HG02571 (cell line): ENCODE results near the gene TLCD2.
"Not testable (repeated sequence)": the region's sequence is repeated elsewhere in the genome, so short reads cannot be mapped to it uniquely, and the experiment has no call there.

Experiments used
- ATAC-seq: cut with Tn5 transposase; IDR thresholded peaks from one replicate; pipeline ENCODE4 v1.9.1; 2021; ENCODE audit warnings: mild to moderate bottlenecking, moderate library complexity; ENCODE audit not compliant: unreplicated experiment

The TLCD2 gene

DNA sequence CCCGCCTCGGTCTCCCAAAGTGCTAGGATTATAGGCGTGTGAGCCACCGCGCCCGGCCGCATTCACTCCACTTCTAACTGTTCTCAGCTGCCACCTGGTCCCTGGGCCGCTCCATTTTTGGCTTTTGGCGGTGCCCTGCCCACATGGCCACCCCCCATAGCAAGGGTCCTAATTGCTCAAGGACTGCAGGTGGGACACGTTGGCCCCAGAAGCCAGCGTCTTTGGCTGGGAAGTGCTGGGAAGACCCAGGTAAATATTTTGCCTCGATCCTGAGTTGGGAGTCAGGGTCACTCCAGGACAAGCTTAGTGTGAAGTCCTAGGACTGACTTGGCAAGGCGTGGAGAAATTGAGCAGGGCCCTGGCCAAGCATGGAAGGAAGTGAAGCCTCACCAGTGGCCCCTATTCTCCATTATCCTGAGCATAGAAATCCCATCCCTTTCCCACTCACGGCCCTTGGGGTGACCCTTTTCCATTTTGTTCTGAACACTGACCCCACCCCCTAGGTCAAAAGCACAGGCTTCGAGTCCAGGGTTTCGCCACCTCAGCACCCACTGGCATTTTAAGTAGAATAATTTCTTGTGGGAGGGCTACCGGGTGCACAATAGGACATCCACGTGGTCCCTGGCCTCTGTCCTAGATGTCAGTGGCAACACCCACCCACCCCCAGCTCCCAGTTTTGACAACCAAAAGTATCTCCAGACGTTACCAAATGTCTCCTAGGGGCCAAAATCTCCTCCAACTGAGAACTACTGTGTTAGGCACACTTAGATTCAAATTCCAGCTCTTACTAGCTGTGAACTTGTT is 8.4 kb upstream of the TLCD2 start:
- no peak for ATAC-seq

DNA sequence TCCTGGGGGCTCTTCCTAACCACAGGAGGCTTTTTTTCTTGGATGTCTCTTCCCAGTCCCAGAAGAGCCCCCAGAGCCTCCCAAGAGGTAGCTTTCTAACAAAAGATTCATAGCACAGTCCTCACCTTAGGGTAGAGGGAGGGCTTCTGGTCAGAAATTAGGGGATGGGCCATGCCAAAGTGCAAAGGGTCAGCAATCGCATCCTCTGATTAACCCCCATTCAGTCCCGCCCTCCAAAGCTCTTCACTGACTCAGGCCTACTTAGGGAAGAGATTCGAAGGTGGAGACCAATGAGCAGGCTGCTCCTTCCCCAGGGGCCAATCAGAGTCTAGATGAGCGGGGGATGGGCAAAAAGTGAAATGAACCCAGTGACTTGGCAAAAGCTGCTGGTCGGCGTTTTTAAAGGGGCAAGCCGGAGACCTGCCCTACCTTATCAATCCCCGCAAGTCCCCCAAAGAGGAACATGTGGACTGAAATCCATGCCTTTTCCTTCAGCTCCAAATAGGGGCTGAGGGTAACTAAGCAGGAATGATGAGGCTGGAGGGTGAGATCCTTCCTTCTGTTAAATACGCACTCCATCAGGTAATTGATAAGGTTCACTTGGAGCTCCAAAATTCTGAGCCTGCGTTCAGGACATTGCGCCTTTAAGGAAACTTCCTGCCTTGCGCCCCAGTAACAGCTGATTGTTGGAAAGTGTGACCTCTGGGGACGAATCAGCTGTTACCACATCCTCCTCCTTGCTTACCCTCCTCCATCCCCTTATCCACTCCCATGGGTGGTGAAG is 6.9 kb upstream of the TLCD2 start:
- peak; percentile 40 for ATAC-seq

DNA sequence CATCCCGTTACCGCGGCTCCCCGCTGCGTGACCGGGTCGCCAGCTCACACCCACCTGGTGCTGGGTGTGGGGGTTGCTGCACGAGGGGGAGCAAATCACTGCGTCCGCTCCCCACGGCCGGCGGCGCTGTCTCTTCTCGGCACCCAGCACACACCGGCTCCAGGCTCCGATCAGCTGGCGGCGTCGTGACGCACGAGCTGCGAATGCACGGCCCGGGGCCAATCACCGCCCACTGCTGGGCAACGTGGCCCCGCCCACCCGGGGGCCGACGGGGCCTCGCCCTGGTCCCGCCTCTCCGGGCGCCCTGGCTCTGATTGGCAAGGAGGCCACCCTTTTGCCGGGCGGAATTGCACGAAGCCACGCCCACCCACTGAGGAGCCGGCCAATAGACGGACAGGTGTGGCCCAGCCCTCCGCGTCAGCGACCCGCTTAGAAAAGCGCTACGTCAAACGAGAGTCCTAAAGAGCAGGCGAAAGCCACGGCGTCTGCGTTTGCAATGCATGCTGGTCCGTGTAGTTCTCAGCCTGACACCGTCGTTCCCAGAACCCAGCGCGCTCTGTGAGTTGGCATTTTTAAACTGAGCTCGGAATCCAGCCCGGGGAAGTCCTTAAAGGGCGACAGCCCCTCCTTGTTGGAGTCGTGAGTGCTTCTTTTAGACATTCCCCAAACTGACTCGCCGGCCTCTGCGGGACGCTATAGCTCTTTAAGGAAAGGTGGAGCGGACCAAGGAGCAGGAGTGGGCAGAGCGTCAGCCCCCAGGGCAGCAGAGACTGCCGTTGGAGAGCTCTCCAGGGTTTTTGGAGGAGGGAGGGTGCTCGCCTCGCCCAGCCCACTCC is 6.1 kb upstream of the TLCD2 start:
- ATAC-seq: peak; percentile 77

DNA sequence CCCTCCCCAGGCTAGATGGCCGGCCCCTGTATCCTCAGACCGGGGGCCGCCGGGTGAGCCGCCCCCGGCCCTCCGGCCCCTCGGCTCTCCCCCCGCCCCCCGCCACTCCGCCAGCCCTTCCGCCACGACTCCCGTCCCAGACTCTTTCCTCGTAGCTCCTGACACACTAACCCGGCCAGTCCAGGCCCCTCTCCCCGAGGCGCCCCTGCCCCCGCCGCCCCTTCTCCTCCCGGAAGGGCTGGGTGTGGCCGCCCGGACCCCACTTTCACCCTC is 5.6 kb upstream of the TLCD2 start:
- no peak for ATAC-seq

DNA sequence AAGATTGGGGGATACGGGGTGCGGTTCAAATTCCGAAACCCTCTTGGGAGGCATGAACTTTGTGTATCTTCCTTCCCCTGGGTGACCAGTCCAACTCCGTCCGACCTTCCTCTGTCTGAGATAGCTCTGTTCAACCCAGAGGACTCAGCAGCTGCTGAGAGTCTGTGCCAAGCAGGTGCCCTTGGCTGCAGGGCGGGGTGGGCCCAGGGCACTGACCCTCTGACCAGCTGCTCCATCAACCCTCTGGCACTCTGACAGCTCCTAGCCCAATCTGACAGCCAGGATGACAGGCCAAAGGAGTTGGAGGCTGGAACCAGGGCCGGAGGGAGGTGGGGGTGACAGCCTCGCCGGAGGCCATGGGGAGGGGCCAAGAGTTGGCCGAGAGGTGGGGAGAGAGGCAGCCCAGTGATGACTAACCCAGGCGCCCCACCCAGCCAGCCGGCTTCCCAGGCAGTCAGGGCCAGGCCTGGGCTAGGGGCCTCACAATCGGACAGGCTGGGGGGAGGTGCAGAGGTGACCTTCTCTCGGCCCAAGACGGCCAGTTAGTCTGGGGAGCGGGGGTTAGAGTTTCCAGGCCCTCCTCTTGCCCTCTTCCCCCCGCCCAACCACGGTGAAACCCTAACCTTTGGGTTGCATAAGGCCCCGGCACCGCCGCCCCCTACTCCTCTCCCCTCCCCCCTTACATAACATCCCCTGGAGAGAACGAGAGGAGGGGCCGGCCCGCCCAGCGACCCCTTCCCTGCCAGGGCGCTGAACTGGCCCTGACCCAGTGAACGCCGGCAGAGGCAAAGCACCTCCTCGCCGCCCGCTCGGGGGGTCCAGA is 5.0 kb upstream of the TLCD2 start:
- no peak for ATAC-seq

DNA sequence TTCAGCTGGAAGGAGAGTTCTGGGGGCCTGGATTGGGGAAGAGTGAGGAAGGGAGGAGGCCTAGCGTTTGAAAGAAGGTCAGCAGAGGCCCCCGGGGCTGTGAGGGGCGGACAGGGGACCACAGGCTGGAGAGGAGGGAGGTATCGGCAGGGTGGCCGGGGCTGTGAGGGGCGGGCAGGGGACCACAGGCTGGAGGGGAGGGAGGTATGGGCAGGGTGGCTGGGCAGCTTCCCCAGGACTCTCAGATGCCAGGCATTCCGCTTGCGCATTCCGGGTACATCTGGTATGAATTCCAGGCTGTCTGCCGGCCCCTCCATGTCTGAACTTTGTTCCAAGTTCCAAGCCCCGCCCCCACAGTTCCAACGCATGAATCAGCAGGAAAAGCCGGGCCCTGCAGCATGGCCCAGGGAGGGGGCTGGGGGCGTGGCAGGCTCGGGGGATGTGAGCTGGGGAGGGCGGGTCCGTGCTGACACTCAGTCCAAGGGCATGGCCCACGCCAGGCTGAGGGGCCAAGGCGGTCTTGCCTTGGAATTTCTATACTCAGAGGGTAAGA is 4.3 kb upstream of the TLCD2 start:
- ATAC-seq: no peak

DNA sequence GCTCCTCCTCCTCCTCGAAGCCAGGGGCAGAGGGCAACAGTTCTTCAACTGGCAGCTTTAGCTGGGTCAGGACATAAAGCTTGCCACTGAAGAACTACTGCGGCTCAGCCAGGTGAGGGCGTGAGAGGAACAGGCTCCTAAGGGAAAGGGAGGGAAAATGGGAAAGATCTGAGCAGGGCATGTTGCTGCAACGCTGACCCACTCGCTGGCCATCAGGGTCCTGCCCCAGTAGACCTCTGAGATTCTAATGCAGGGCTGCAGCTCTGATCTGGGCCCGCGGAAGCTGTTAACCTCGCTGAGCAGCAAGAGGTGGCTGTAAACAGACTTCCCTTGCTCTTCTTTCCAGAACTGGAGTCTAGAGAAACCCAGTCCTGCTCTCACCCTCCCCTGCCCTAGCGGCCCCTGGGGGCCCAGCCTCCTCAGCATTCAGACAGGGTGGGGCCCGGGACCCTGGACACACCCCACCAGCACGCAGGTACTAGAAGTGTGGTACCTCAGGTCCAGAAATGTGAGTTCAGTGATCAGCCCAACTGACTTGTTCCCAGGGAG is 3.8 kb upstream of the TLCD2 start:
- no peak for ATAC-seq

DNA sequence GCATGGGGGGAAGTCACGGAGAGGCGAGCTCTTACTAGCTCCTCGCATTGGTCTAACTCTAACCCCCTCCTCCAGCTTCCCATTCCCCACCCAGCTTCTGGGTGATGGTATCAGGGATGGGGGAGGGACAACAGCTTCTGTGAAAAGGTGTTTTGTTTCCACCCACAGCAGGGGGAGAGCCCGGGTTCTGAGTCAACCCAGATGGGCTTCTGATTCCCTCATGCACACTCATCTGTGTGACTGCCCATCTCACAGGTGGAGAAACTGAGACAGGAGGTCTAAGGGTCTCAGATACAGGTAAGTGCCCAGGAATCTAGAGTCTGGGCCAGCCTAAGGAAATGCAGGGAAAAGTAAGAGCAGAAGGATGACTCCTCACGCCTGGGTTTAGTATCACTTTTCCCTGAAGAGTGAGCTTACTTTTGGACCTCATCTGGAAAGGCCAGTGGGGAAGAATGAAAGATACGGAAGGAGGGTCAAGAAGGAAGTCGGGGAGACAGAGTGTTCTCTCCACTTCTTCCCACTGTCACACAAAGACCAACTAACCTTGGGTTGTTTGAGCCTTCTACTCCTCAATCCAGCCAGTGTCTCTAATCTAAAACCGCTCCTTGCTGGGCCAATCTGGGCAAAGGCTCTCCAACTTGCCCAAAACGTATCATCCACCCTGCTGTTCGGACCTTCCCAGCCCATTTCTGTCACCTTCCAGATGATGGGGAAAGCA is 3.1 kb upstream of the TLCD2 start:
- ATAC-seq: no peak

DNA sequence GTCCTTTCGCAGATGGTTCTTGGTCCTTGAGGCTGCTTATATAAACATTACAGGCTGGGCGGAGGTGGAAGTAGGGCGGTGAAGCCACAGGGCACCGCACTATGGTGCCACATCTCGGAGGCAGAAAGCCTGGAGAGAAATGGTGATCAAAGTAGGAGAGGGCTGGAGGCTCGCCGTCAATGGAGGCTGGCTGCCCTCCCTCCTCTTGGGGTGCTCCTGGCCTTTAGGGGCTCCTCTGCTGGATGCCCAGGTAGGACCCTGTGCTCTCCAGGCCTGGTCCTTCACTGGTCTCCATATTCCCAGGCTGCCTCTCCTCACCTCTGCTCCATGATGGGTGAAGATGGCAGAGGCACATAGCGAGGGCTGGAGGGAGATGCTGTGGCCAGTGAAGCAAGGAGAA is 2.1 kb upstream of the TLCD2 start:
- ATAC-seq: no peak

DNA sequence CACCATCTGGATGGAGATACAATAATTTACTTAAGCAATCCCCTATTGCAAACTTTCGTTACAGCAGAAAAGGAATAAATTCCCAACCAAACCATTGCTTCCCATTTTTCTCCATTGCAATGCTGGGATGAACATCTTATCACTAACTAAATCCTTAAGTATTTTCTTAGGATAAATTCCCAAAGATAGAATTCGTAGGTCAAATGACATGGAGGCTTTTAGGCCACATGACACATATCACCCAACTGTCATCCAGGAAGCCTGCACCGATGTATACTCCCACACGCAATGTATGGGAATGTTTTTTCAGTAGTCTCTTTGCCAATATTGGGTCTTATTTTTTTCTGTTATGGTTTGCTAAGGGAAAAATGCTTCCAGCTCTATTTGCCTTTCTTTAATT is 1.6 kb upstream of the TLCD2 start:
- no peak for ATAC-seq

DNA sequence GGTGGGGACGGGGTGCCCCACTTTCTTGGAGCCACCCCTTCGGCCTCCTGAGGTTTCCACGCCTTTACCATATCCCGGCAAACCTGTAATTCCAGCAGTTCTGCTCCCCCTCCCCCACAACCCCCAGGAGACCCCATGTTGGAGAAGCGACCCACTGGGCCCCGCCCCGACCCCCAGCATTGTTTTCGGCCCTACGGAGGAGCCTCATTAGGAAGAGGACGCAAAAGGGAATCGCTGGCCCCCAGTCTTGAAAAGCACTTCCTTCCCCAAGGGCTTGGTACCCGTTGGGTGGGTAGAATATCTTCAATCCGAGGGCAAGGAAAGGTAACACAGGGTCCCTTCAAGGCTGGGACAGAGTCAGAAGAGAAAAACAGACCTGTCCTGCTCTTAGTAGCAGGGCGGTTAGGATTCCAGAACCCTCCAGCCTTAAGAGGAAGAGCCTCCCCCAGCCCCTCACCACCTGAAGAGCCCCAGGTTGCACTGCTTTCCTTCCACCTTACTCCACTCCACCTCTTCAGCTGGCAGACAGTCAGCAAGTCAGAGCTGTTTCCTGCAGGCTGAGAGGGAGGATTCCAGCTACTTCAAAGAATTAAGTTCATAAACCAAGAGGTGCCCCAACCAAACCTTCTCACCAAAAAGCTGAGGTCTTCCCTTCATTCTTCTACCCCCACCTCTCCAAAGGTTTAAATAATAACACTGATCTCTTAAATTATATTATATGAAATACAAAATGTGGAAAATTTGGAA is 803 bp upstream of the TLCD2 start:
- ATAC-seq: no peak

DNA sequence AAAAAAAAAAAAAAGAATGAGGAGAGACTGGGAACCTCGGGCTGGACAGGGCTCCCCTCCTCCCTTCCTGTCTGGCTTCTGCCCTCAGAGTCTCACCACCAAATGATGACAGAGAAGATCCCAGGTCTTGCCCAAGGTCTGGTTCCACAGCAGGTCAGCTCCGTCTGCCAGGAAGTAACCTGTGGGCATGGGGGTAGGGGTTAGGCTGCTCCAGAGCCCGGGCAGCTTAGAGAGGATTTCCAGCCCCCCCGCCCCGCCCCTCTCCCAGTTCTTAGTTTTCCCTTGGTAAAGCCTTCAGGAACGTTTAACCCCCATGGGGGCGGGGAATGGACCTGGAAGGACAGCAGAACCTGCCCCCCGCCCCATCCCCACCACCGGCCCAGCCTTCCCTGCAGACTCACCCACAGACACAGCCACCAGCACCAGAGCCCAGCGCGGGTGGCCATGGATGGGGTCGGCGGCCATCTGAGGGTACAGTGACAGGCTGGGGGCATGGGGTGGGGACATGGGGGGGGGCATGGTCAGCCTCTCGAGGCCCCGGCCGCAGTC is 700 bp downstream of the TLCD2 start:
- ATAC-seq: no peak

DNA sequence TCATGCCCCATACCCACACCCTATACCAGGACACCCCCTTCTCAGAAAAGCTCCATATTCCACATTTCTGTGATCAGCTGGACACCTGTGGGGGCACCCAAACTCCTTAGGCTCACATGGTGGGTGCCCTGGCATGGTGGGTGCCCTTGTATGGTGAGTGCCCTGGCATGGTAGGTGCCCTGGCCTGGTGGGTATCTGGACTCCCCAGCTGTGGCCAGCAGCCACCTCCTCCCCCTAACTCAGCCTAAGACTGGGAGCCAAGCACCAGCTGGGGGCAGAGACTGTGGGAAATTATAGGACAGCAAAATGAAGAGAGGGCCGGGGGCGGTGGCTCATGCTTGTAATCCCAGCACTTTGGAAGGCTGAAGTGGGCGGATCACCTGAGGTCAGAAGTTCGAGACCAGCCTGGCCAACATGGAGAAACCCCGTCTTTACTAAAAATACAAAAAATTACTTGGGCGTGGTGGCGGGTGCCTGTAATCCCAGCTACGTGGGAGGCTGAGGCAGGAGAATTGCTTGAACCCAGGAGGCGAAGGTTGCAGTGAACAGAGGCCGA is 1.3 kb downstream of the TLCD2 start:
- ATAC-seq: not testable (repeated sequence)

DNA sequence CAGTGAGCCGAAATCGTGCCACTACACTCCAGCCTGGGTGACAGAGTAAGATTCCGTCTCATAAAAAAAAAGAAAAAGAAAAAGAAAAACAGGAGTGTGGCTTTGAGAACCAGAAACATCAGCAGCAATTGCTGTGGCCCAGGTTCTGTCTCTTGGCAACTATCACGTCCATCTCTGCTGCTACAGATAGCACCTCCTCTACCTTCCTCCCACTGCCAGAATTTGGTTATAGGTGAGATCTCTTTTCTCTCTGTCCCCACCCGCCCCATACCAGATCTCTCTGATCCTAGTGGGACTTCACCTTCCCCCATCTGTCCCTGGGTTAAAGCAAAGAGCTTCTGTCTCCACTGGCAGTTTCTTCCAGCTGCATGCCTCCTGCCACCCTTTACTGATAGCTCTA is 3.1 kb downstream of the TLCD2 start:
- no peak for ATAC-seq

DNA sequence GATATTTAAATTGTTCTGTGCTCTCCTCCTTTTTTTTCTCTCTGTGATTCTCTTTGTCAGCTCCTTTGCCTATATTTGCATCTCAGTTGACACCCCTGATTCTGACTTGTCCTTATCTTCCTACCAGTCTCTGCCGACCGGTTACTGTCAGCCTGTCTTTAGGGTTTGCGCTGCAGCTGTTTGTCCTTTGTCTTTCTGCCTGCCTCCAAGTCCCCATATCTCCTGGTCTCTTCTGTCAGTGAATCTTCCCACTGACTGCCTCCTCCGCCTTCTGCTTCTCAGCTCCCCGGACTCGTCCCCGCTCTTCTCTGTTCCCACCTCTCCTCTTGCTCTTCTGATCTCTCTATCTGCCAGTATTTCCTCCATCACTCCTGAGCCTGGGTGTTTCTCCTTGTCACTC is 5.2 kb downstream of the TLCD2 start:
- no peak for ATAC-seq

DNA sequence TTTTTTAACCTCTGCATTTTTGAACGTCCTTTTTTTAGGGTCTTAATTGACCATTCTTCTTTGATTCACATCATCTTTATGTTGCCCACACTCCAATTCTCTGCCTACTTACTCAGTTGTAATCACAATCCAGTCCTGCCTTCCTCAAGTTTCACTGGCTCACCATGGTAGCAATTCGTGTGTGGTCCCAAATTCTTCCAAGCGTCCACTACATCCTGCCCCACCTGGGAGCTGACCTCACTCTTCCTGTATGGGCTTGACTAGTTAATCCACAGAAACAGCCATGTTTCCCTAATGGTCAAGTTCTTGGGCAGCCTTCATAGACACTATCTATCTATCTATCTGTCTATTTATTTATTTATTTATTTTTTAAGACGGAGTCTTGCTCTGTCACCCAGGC is 7.1 kb downstream of the TLCD2 start:
- no peak for ATAC-seq

DNA sequence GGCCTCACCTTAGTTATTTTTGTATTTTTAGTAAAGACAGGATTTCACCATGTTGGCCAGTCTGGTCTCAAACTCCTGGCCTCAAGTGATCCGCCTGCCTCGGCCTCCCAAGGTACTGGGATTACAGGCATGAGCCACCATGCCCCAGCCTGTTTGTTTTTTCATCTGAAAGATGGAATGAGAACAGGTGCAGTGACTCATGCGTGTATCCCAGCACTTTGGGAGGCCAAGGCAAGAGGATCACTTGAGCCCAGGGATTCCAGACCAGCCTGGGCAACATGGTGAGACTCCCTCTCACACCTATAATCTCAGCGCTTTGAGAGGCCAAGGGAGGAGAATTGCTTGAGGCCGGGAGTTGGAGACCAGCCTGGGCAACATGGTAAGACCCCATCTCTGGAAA is 10.3 kb downstream of the TLCD2 start:
- not testable (repeated sequence) for ATAC-seq

DNA sequence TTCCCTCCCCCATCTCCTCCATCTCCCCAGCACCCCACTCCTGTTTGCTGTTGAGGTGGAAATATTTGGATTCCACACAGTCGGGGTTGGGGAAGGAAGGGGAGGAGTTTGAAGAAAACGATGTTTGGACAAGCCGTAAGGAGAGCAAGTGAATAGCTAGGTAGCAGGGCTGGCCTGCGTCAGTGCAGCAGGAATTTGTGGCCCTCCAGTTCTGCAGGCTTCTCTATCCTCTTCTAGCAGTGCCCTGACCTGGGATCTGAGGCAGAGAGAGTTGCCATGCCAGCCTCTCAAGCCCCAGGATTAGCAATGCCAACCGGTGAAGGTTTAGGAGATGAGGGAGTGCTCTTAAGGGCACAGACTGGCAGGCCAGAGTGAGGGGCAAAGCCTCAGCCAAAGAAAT is 12.5 kb downstream of the TLCD2 start:
- no peak for ATAC-seq
